Gastrocnemius medialis (tissue), 4 donors: ENCODE results near the gene NUDT4.

Experiments used
- CTCF ChIP-seq, 5 experiments: fragments of 450-650 bp in 3 of 5; fragments of 200-600 bp in 2 of 5; sonication (generic) in 2 of 5; IDR thresholded peaks in 4 of 5; conservative IDR thresholded peaks in 1 of 5; 1 replicate in 4 of 5; 2 replicates in 1 of 5; pipeline ENCODE4 v1.5.1; 2016 to 2019; ENCODE audit warnings: antibody characterized with exemption in 5 of 5, mild to moderate bottlenecking in 3 of 5, moderate library complexity in 3 of 5
- POLR2A ChIP-seq, 2 donors: fragments of 450-650 bp; IDR thresholded peaks; one replicate each; pipeline ENCODE4 v1.6.1; 2017; ENCODE audit warnings: antibody characterized with exemption in 2 of 2, mild to moderate bottlenecking in 2 of 2, moderate library complexity in 2 of 2

GRCh38 chr12:93339695-93340094 is 38.0 kb upstream of the NUDT4 start:
- TF ChIP-seq POLR2A (IDR thresholded peaks at IDR 0.05) (no peak), CTCF (IDR thresholded peaks at IDR 0.05 in 4 of 5, conservative IDR thresholded peaks at IDR 0.05 in 1 of 5) (no peak)
